ENCODE measurements around the gene PRDM7. TPM values are rescaled to one million over a fixed set of nuclear protein-coding genes. Genes with fewer than 3 reads are reported as not detected.
A peak's percentile ranks its signal among the peaks of the same experiment; 100 is the strongest.

PRDM7 gene
- total and polyA plus RNA-seq, 9 of the 15 experiments (the other 6 are each of a cell fraction or from before 2014, with no cell fraction given): not detected

DNA sequence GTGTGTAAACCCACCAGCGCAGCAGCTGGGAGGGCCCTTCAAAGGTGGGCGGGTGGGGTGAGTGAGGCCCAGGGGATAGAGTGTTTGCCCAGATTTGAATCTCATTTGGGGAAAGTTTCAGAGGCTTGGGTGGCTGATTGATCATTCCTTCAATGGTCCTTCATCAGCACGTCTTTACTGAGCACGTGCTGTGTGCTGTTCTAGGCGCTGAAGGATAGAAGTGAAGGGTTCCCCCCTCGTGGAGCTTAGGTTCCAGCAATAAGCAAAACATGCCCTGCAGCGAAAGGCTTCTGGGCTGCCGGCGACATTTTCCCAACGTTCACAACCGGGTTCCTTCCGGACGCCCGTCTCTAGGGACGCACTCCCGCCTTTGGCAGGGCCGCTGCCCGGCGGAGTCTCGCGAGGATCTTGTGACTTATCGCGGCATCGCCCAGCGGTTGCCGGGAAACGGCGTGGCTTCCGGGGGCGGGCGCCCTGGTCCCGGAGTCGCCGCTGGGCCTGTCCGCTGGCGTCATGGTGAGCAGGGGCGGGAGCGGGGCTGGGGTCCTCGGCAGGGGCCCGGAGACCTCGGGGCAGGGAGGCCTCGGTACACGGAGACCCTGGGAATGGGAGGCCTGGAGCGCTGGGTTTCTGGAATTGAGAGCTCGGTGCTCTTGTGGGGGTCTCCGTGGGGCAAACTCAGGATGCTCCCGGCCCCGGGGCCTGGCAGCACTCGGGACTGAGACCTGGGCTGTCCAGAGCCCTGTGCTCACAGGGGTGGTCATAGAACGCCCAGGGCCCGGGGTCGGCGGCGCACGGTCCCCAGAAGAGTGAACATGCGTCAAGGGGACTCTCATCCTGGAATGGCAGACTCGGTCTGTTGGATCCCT lies 54.7 kb downstream of the PRDM7 start (continued):
- TF ChIP-seq CBFA2T2 (conservative IDR thresholded peaks at IDR 0.05) (no peak), CREBBP (IDR thresholded peaks at IDR 0.05; ENCODE audit: low read depth, low read length) (no peak), TOE1 (IDR thresholded peaks at IDR 0.05; ENCODE audit: borderline replicate concordance) (peak; percentile 46; the same call in 1 of the 2 replicates), TOE1 (CRISPR knock-in tag; IDR thresholded peaks at IDR 0.05; ENCODE audit: borderline replicate concordance, low read depth) (no peak), HNRNPUL1 (IDR thresholded peaks at IDR 0.05; ENCODE audit: low read length) (no peak), PCBP2 (IDR thresholded peaks at IDR 0.05; ENCODE audit: low read depth, low read length, poor library complexity, severe bottlenecking) (no peak), NR1H2 (CRISPR knock-in tag; IDR thresholded peaks at IDR 0.05) (0 out of 2 replicates have a peak, but pooled peaks have one; percentile 29), MEF2A (IDR thresholded peaks at IDR 0.05; ENCODE audit: control insufficient read depth, low read depth, low read length) (no peak), MCM2 (IDR thresholded peaks at IDR 0.05; ENCODE audit: low read depth) (no peak), RBM34 (IDR thresholded peaks at IDR 0.05; ENCODE audit: borderline replicate concordance, insufficient read depth, low read length) (no peak), SMAD3 (CRISPR knock-in tag; conservative IDR thresholded peaks at IDR 0.05) (0 out of 2 replicates have a peak, but pooled peaks have one; percentile 34), SAFB2 (IDR thresholded peaks at IDR 0.05; ENCODE audit: borderline replicate concordance, low read depth, low read length, severe bottlenecking) (no peak), ZNF507 (tag; conservative IDR thresholded peaks at IDR 0.05) (no peak), RB1 (IDR thresholded peaks at IDR 0.05; ENCODE audit: low read depth) (peak; percentile 86), NONO (IDR thresholded peaks at IDR 0.05; ENCODE audit: low read depth in 2 of 2, low read length in 1 of 2) (no peak), RBFOX2 (IDR thresholded peaks at IDR 0.05; ENCODE audit: low read depth, low read length) (peak; percentile 90)
- TF ChIP-seq, protein P1, sequence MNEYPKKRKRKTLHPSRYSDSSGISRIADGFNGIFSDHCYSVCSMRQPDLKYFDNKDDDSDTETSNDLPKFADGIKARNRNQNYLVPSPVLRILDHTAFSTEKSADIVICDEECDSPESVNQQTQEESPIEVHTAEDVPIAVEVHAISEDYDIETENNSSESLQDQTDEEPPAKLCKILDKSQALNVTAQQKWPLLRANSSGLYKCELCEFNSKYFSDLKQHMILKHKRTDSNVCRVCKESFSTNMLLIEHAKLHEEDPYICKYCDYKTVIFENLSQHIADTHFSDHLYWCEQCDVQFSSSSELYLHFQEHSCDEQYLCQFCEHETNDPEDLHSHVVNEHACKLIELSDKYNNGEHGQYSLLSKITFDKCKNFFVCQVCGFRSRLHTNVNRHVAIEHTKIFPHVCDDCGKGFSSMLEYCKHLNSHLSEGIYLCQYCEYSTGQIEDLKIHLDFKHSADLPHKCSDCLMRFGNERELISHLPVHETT (CRISPR knock-in tag; conservative IDR thresholded peaks at IDR 0.05 in 1 of 2, IDR thresholded peaks at IDR 0.05 in 1 of 2): 0 out of 4 replicates have a peak, but pooled peaks of 1 of the 2 experiments have one; percentile 64
- TF ChIP-seq, protein P2, sequence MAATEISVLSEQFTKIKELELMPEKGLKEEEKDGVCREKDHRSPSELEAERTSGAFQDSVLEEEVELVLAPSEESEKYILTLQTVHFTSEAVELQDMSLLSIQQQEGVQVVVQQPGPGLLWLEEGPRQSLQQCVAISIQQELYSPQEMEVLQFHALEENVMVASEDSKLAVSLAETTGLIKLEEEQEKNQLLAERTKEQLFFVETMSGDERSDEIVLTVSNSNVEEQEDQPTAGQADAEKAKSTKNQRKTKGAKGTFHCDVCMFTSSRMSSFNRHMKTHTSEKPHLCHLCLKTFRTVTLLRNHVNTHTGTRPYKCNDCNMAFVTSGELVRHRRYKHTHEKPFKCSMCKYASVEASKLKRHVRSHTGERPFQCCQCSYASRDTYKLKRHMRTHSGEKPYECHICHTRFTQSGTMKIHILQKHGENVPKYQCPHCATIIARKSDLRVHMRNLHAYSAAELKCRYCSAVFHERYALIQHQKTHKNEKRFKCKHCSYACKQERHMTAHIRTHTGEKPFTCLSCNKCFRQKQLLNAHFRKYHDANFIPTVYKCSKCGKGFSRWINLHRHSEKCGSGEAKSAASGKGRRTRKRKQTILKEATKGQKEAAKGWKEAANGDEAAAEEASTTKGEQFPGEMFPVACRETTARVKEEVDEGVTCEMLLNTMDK (IDR thresholded peaks at IDR 0.05; ENCODE audit: borderline replicate concordance, insufficient read depth, low read depth, low read length, poor library complexity, severe bottlenecking): no peak
- TF ChIP-seq, protein P3, sequence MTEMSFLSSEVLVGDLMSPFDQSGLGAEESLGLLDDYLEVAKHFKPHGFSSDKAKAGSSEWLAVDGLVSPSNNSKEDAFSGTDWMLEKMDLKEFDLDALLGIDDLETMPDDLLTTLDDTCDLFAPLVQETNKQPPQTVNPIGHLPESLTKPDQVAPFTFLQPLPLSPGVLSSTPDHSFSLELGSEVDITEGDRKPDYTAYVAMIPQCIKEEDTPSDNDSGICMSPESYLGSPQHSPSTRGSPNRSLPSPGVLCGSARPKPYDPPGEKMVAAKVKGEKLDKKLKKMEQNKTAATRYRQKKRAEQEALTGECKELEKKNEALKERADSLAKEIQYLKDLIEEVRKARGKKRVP (CRISPR knock-in tag; IDR thresholded peaks at IDR 0.05): no peak
- TF ChIP-seq, protein P4, sequence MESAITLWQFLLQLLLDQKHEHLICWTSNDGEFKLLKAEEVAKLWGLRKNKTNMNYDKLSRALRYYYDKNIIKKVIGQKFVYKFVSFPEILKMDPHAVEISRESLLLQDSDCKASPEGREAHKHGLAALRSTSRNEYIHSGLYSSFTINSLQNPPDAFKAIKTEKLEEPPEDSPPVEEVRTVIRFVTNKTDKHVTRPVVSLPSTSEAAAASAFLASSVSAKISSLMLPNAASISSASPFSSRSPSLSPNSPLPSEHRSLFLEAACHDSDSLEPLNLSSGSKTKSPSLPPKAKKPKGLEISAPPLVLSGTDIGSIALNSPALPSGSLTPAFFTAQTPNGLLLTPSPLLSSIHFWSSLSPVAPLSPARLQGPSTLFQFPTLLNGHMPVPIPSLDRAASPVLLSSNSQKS (CRISPR knock-in tag; IDR thresholded peaks at IDR 0.05): no peak

Data from K562 (cell line).